Esophagus (tissue), 2 donors: Measurements from ENCODE around the gene SLC9B1. TPM values are rescaled to one million over a fixed set of nuclear protein-coding genes. Genes with fewer than 3 reads are reported as not detected.

ENCODE experiments used
- H3K27ac ChIP-seq, 2 donors: one replicate each; pipeline ENCODE4 v1.5.1; 2013; ENCODE audit warnings: low read depth in 2 of 2, mild to moderate bottlenecking in 2 of 2, inconsistent platforms in 1 of 2, low read length in 1 of 2, moderate library complexity in 1 of 2
- H3K27me3 ChIP-seq, 2 donors: one replicate each; pipeline ENCODE4 v1.6.1; 2013; ENCODE audit warnings: low read length in 2 of 2, control low read depth in 1 of 2, mild to moderate bottlenecking in 1 of 2; ENCODE audit not compliant: insufficient read depth in 2 of 2, control insufficient read depth in 1 of 2
- H3K36me3 ChIP-seq, 2 donors: one replicate each; pipeline ENCODE4 v1.6.1; 2013; ENCODE audit warnings: low read length in 1 of 2; ENCODE audit not compliant: control insufficient read depth in 2 of 2, insufficient read depth in 2 of 2
- H3K4me1 ChIP-seq, 2 donors: one replicate each; pipeline ENCODE4 v1.6.1; 2013; ENCODE audit warnings: low read length in 1 of 2; ENCODE audit not compliant: control insufficient read depth in 2 of 2, insufficient read depth in 2 of 2
- H3K4me3 ChIP-seq, 2 donors: one replicate each; pipeline ENCODE4 v1.5.1; 2013; ENCODE audit warnings: low read length in 2 of 2, mild to moderate bottlenecking in 2 of 2, low read depth in 1 of 2, moderate library complexity in 1 of 2
- H3K9me3 ChIP-seq, 2 donors: one replicate each; pipeline ENCODE4 v1.6.1; 2013; ENCODE audit warnings: mild to moderate bottlenecking in 2 of 2, low read depth in 1 of 2, low read length in 1 of 2, moderate library complexity in 1 of 2; ENCODE audit not compliant: control insufficient read depth in 2 of 2, insufficient read depth in 1 of 2
- WGBS, 2 donors: extraction: QIAGEN DNeasy Blood & Tissue Kit; methylation state at CpG; one replicate each; pipeline ENCODE4 v1.1.7; 2013; 5-methylcytosine and 5-hydroxymethylcytosine counted together
- polyA plus RNA-seq, 2 donors: library from polyadenylated mRNA; stranded (reverse); fragments of 200-250 nt; gene quantifications; one replicate each; pipeline ENCODE4 v1.2.3, GENCODE V29; 2013
- donor health status: healthy with polysubstance abuse.
- donor health status: Bipolar disorder and iron deficiency.

SLC9B1 gene
- polyA plus RNA-seq, 2 donors: 0.08 to 0.18 TPM

GRCh38 chr4:103044183-103044582 lies 24.7 kb upstream of the SLC9B1 start:
- Histone ChIP-seq H3K27me3 (no peaks in the 10 kb centered on the region), H3K4me1 (no peaks in the 10 kb centered on the region), H3K27ac (no peak overlapping the region), H3K9me3 (no peaks in the 10 kb centered on the region), H3K36me3 (no peaks in the 10 kb centered on the region), H3K4me3 (no peak overlapping the region)
- 87% methylated on average over 2 of the region's 2 CpGs for WGBS, 2 donors

GRCh38 chr4:103036169-103036568 lies 16.7 kb upstream of the SLC9B1 start:
- Histone ChIP-seq H3K36me3 (no peaks in the 10 kb centered on the region), H3K4me1 (no peaks in the 10 kb centered on the region), H3K27ac (no peak overlapping the region), H3K9me3 (no peaks in the 10 kb centered on the region), H3K4me3 (no peak overlapping the region), H3K27me3 (no peaks in the 10 kb centered on the region)
- 98% methylated on average over 2 of the region's 2 CpGs for WGBS, 2 donors

- Histone ChIP-seq H3K4me1 (no peaks in the 10 kb centered on the region), H3K27ac (no peak overlapping the region), H3K4me3 (no peak overlapping the region), H3K9me3 (no peaks in the 10 kb centered on the region), H3K27me3 (no peaks in the 10 kb centered on the region), H3K36me3 (no peaks in the 10 kb centered on the region)
- whole genome bisulfite sequencing, 2 donors: 71 to 75% methylated on average over 2 of the region's 2 CpGs
Observed at GRCh38 chr4:103032574-103032973, 13.1 kb upstream of the SLC9B1 start.

- 92 to 96% methylated on average over 3 of the region's 3 CpGs for WGBS, 2 donors
- H3K27ac ChIP-seq: no peak overlapping the region
- no peaks in the 10 kb centered on the region for H3K9me3 ChIP-seq
- H3K36me3 ChIP-seq: no peaks in the 10 kb centered on the region
- no peak overlapping the region for H3K4me3 ChIP-seq
- no peaks in the 10 kb centered on the region for H3K4me1 ChIP-seq
- no peaks in the 10 kb centered on the region for H3K27me3 ChIP-seq
Observed at GRCh38 chr4:103030791-103031190, 11.3 kb upstream of the SLC9B1 start.

- H3K27me3 ChIP-seq: no peaks in the 10 kb centered on the region
- no peak overlapping the region for H3K4me3 ChIP-seq
- 92 to 93% methylated on average over 1 of the region's 1 CpG for WGBS, 2 donors
- H3K4me1 ChIP-seq: no peaks in the 10 kb centered on the region
- no peaks in the 10 kb centered on the region for H3K9me3 ChIP-seq
- H3K27ac ChIP-seq: no peak overlapping the region
- no peaks in the 10 kb centered on the region for H3K36me3 ChIP-seq
Observed at GRCh38 chr4:103029300-103029699, 9.8 kb upstream of the SLC9B1 start.

GRCh38 chr4:103026868-103027267 lies 7.4 kb upstream of the SLC9B1 start:
- Histone ChIP-seq H3K4me1 (no peaks in the 10 kb centered on the region), H3K9me3 (no peaks in the 10 kb centered on the region), H3K36me3 (no peaks in the 10 kb centered on the region), H3K4me3 (no peak overlapping the region), H3K27me3 (no peaks in the 10 kb centered on the region), H3K27ac (no peak overlapping the region)
- 94 to 96% methylated on average over 1 of the region's 1 CpG for WGBS, 2 donors

- H3K4me3 ChIP-seq: no peak overlapping the region
- WGBS, 2 donors: 93 to 96% methylated on average over 3 of the region's 3 CpGs
- no peaks in the 10 kb centered on the region for H3K36me3 ChIP-seq
- H3K27me3 ChIP-seq: no peaks in the 10 kb centered on the region
- H3K27ac ChIP-seq: no peak overlapping the region
- H3K4me1 ChIP-seq: no peaks in the 10 kb centered on the region
- no peaks in the 10 kb centered on the region for H3K9me3 ChIP-seq
Observed at GRCh38 chr4:103024996-103025395, 5.5 kb upstream of the SLC9B1 start.

- Histone ChIP-seq H3K27ac (no peak overlapping the region), H3K9me3 (no peaks in the 10 kb centered on the region), H3K4me1 (no peaks in the 10 kb centered on the region), H3K27me3 (no peaks in the 10 kb centered on the region), H3K36me3 (no peaks in the 10 kb centered on the region), H3K4me3 (no peak overlapping the region)
- 97 to 100% methylated on average over 2 of the region's 2 CpGs for WGBS, 2 donors
Observed at GRCh38 chr4:103021120-103021519, 1.6 kb upstream of the SLC9B1 start.

GRCh38 chr4:103018391-103019307 lies 856 bp downstream of the SLC9B1 start:
- 40 to 44% methylated on average over 8 of the region's 8 CpGs for WGBS, 2 donors
- Histone ChIP-seq H3K9me3 (no peaks in the 10 kb centered on the region), H3K27ac (peak overlapping the region; percentile 78 to 94), H3K4me3 (peak overlapping the region; percentile 51 to 61), H3K36me3 (no peaks in the 10 kb centered on the region), H3K27me3 (no peaks in the 10 kb centered on the region), H3K4me1 (no peaks in the 10 kb centered on the region)

GRCh38 chr4:103012551-103012950 lies 7.0 kb downstream of the SLC9B1 start:
- no peak overlapping the region for H3K27ac ChIP-seq
- H3K36me3 ChIP-seq: no peaks in the 10 kb centered on the region
- H3K4me3 ChIP-seq: no peak overlapping the region
- no peaks in the 10 kb centered on the region for H3K9me3 ChIP-seq
- no peaks in the 10 kb centered on the region for H3K27me3 ChIP-seq
- peaks cover 4 to 7% of the 10 kb centered on the region in 2 donors for H3K4me1 ChIP-seq
